NCI-H2081 (cell line): ENCODE results near the gene EDAR.

Experiments used
- DNase-seq, 2 experiments: peaks; one replicate each; lab custom pipeline; 2025; lab: John Stamatoyannopoulos, UW

Gene EDAR

GRCh38 chr2:108853421-108853820 is 135.6 kb downstream of the EDAR start:
- DNase-seq: no peak

GRCh38 chr2:108852375-108852774 is 136.6 kb downstream of the EDAR start:
- DNase-seq: no peak

- no peak for DNase-seq
These were observed 142.0 kb downstream of the EDAR start for GRCh38 chr2:108847000-108847399.

- no peak for DNase-seq
These were observed 143.1 kb downstream of the EDAR start for GRCh38 chr2:108845923-108846322.
